Stimulated activated CD8-positive, alpha-beta memory T cell treated with anti-CD3 and anti-CD28 coated beads, Interleukin-15, amount 100 ng/mL, for 4 hours (primary cell): ENCODE results near the gene RASL11B.
A peak's percentile ranks its signal among the peaks of the same experiment; 100 is the strongest.

Source experiments
- DNase-seq, 2 donors: peaks; one replicate each; pipeline ENCODE4 v3.0.0-alpha.2; 2020; ENCODE audit warnings: low read depth in 2 of 2

The RASL11B gene

GRCh38 chr4:52873861-52874343 is 11.8 kb downstream of the RASL11B start:
- DNase-seq: no peak

GRCh38 chr4:52874948-52875347 is 12.8 kb downstream of the RASL11B start:
- DNase-seq: no peak

- no peak for DNase-seq
Observed at GRCh38 chr4:52876069-52876468, 14.0 kb downstream of the RASL11B start.

DNA sequence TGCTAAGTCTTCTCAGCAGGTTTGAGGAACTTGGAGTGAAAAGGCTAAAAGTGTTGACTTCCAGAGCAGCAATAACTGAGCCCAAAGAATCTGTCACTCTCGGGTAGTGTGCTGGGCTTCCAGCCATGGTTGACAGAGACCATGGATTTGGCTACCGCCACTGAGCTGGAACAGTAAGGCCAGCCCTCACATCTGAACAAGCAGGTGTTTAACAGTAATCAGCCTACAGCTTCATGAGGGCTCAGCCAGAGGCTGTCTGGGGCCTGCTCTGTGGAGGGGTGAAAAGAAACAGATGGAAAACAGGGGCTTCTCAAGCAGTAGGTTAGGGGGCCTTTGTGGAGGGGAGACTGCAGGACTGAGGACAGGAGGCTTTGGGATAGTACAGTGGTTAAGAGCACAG is 14.9 kb downstream of the RASL11B start:
- no peak for DNase-seq

GRCh38 chr4:52877694-52878093 is 15.6 kb downstream of the RASL11B start:
- DNase-seq: no peak

GRCh38 chr4:52879471-52879870 is 17.4 kb downstream of the RASL11B start:
- no peak for DNase-seq

DNA sequence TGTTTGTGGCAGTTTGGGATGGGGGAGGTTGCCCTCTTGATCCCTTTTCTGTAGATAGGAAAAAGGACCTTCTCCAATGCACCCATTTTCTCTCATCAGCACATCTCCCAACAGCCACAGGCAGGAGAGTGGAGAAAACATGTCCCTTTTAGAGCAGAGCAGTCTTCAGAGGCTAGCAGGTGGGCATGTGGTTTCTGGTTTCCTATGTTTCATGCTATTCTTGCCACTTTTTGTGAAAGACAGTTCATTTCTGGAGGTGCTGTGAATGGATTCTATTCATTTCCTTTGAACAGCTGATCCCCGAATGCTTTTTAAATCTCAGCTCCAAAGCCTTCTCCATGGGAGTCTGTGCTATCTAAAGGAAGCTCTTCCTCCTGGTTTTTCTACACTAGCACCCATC is 18.9 kb downstream of the RASL11B start:
- DNase-seq: no peak

DNA sequence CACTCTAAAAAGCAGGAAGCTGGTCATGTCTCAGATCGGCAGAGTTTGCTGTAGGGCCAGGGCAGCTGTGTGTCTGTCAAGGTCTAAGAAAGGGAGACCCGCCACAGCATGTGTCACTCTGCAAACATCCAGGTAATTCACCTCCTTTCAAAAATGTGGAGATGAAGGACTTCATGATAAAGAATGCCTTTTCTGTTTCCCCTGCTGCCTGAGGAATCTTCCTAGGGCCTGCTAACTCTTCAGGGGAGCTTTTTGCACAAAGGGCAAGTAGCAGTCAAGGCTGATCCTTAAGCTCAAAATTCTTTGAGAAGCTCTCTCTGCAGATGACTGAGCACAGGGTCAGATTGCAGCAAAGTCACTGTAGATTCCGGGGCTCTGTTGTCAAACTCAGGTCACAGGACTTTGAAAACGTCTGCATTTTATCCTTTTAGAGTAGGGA is 21.1 kb downstream of the RASL11B start:
- DNase-seq: no peak

- DNase-seq: no peak
Observed at GRCh38 chr4:52883707-52884669, 21.9 kb downstream of the RASL11B start.

DNA sequence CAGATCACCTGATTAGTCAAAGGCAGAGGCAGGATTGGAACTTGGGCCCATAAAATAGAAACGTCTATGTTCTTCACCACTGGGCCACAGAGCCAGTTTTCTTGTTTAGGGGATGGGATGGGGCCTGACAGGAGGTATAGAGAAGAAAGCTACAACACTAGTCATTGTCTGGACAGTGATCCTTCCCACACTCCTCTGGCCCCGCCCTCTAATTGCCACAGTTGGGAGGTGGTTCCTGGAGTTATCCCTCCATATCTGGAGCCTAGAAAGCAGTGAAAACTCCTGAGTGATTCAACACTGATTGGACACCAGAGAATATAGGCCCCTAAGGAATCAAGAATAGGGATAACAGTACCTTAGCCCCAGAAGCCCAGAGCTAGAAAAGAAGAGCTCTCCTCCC is 22.9 kb downstream of the RASL11B start:
- DNase-seq: no peak

DNA sequence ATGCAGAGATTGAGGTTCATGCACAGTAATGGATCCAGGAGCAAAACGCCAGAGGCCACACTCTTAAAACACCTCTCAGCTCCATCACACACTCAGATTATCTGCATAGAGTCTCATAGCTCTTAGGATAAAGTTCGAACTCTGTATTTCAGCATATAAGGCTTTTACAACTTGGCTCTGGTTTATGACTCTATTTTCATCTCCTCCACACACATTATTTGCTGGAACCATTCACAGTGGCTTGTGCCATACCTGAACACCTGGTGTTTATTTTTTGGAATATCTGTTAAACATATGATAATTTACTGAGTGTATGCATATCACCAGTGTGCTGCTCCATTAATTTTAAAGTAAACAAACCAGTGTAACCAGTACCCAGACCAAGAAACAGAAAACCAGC is 27.2 kb downstream of the RASL11B start:
- DNase-seq: no peak

DNA sequence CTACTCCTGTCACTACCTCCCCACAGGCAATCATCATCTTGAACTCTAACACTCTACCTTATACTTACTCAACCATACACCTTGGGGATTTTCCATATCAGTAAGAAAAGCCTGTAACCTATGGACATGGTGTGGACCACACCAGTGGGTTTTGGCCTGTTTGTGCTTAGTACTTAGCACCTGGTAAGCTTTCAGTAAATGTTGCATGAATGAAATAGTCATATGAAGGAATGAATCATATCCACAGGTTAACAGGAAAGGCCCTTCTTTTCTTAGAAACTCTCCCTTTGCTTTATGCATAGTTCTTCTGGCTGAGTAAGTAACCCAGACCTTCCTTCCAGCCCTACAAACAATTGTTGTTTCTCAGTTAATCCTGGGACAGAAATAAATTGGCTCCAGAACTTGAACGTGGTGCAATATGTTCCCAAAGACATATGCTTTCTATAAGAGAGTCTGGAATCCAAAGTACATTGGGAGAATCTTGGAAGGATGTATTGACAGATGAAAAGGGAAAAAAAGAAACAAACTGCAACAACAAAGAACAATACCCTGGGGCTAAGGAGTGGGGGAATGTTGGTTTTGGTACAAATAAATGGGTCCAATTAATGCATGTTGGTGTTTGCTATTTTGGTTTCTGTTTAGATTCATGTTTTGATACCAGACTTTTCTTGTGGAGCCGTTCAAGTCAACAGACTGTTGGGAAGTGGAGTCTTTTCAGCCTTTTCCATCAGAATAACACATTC is 27.8 kb downstream of the RASL11B start:
- no peak for DNase-seq

DNA sequence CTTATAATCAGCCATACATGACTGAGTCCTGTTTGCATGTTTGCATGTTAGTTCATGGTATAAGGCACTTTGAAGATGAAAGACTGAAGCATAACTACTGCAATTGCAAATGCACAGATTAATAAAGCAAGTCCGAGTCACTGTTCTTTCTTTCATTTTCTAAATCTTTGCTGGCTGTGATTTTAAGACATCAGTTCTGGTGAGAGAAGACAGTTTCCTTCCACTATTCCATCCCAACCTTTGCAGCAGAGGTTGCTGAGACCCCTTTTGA is 28.3 kb downstream of the RASL11B start:
- DNase-seq: no peak

- DNase-seq: no peak
Observed at GRCh38 chr4:52891743-52892142, 29.6 kb downstream of the RASL11B start.

- DNase-seq: no peak
Observed at GRCh38 chr4:52892880-52893279, 30.8 kb downstream of the RASL11B start.

DNA sequence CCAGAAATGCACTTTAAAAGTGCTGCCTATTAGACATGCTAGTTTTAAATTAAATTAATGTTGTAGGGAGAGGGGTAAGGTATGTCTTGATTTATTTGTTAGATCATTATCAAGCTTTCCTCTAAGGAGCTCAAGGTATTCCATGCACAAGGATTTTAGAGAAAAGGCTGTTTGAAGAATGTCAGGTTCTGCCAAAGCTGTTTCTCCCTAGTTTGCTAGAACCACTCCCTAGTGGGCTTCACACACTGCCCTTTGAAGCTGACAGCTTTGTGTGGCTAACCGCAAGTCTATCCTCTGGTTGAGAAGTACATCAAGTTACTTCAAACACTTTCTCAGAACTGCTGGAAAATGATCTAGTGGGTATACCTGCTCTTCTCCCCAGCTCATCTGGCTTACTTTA is 32.3 kb downstream of the RASL11B start:
- no peak for DNase-seq

DNA sequence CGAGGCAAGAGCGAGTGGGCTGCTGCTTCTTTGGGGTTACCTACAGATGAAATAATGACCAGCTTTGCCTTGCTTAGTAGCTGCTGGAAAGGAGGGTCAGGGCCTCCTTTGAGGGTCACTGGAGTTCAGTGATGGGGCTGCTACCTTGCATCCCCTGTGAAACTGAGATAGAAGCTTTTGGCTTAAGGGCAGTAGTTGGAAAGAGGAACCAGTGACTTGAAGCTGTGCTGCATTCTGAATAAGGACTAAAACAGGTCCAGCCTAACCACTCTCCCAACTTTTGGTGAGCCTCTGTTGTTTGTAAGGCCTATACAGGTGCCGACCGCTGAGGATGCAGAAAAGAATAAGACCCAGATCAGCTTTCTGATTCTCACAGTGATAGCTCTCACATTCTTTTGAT is 41.2 kb downstream of the RASL11B start:
- no peak for DNase-seq

GRCh38 chr4:52904421-52904820 is 42.3 kb downstream of the RASL11B start:
- DNase-seq: no peak

DNA sequence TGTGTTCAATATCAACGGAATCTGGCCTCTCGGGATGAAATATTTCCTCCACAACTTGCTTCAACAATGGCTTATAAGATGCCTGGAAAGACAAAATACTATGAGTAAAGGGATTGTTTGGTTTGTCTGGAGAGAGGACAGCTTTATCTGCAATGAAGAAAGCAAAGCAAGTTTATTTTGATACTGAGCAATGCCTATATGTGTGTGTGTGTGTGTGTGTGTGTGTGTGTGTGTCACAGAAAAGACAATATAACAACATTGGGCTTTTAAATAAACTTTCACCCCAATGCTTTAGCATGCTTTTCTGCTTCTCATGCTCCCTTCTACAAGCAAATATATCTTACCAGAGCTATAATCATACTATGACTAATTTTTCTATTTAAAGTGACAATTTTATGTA is 45.4 kb downstream of the RASL11B start:
- no peak for DNase-seq

GRCh38 chr4:52910115-52910514 is 48.0 kb downstream of the RASL11B start:
- DNase-seq: no peak

- DNase-seq: peak; percentile 3 to 33
Observed at GRCh38 chr4:52911684-52912294, 49.7 kb downstream of the RASL11B start.

GRCh38 chr4:52912608-52913007 is 50.5 kb downstream of the RASL11B start:
- DNase-seq: no peak
